ENCODE data around the gene KCTD7. TPM values are rescaled to one million over a fixed set of nuclear protein-coding genes. Genes with fewer than 3 reads are reported as not detected.
A peak's percentile ranks its signal among the peaks of the same experiment; 100 is the strongest.
"Not testable (repeated sequence)": the region's sequence is repeated elsewhere in the genome, so short reads cannot be mapped to it uniquely, and the experiment has no call there.

KCTD7 gene
- total RNA-seq, 1 donor from 2014 or later: 9.2 TPM

- Histone ChIP-seq H3K4me3 (no peak overlapping the region), H3K4me1 (peaks cover 6% of the 10 kb centered on the region), H3K79me2 (ENCODE audit: low read depth) (peaks cover 100% of the 10 kb centered on the region), H3F3A (ENCODE audit: low read depth) (no peaks in the 10 kb centered on the region), H3K27me3 (no peaks in the 10 kb centered on the region), H3K9ac (no peak overlapping the region), H4K20me1 (ENCODE audit: low read depth) (peaks cover 86% of the 10 kb centered on the region), H3K9me3 (ENCODE audit: low read depth) (no peaks in the 10 kb centered on the region), H3K4me2 (no peak overlapping the region), H2AFZ (replicated peaks) (no peak overlapping the region), H3K36me3 (no peaks in the 10 kb centered on the region), H3K27ac (no peak overlapping the region)
- Mint-ChIP-seq H3K27me3 (ENCODE audit: insufficient read depth, low read depth) (peaks cover 4% of the 10 kb centered on the region), H3K4me1 (peaks cover 20% of the 10 kb centered on the region), H3K9me3 (no peaks in the 10 kb centered on the region), H3K4me3 (no peak overlapping the region), H3K27ac (no peak overlapping the region), H3K36me3 (peaks cover 24% of the 10 kb centered on the region)
- TF ChIP-seq CTCF (IDR thresholded peaks at IDR 0.05): no peak
- TF ChIP-seq EZH2phosphoT487 (IDR thresholded peaks at IDR 0.05): no peak
- TF ChIP-seq EZH2 (IDR thresholded peaks at IDR 0.05): no peak
- no peak for DNase-seq (ENCODE audit: low spot score)
Observed at GRCh38 chr7:66586181-66586580, 42.5 kb upstream of the KCTD7 start.

GRCh38 chr7:66588226-66588625 is 40.5 kb upstream of the KCTD7 start:
- not testable (repeated sequence) for H3K4me3 Mint-ChIP-seq; H3K9ac ChIP-seq; H3K9me3 ChIP-seq (ENCODE audit: low read depth); H3K4me2 ChIP-seq; H3K4me3 ChIP-seq; H2AFZ ChIP-seq (replicated peaks); H3K9me3 Mint-ChIP-seq; H3K4me1 ChIP-seq; H3F3A ChIP-seq (ENCODE audit: low read depth); H3K36me3 ChIP-seq; H3K27me3 ChIP-seq; H3K27ac Mint-ChIP-seq; H3K27me3 Mint-ChIP-seq (ENCODE audit: insufficient read depth, low read depth); DNase-seq (ENCODE audit: low spot score); H3K27ac ChIP-seq
- peaks cover 98% of the 10 kb centered on the region for H3K79me2 ChIP-seq (ENCODE audit: low read depth)
- Mint-ChIP-seq H3K4me1 (peaks cover 28% of the 10 kb centered on the region), H3K36me3 (peaks cover 13% of the 10 kb centered on the region)
- peaks cover 82% of the 10 kb centered on the region for H4K20me1 ChIP-seq (ENCODE audit: low read depth)

- H4K20me1 ChIP-seq (ENCODE audit: low read depth): peaks cover 74% of the 10 kb centered on the region
- H3K27ac Mint-ChIP-seq: peak overlapping the region; percentile 5
- H3K79me2 ChIP-seq (ENCODE audit: low read depth): peaks cover 90% of the 10 kb centered on the region
- not testable (repeated sequence) for H3K9me3 Mint-ChIP-seq; H3K4me3 ChIP-seq; H3K27me3 ChIP-seq; DNase-seq (ENCODE audit: low spot score); H2AFZ ChIP-seq (replicated peaks); H3K27me3 Mint-ChIP-seq (ENCODE audit: insufficient read depth, low read depth); H3K4me2 ChIP-seq; H3K9me3 ChIP-seq (ENCODE audit: low read depth); H3K27ac ChIP-seq; H3K36me3 Mint-ChIP-seq; H3K4me1 ChIP-seq; H3K36me3 ChIP-seq; H3K9ac ChIP-seq; H3F3A ChIP-seq (ENCODE audit: low read depth)
- peak overlapping the region; percentile 7 for H3K4me3 Mint-ChIP-seq
- peaks cover 28% of the 10 kb centered on the region for H3K4me1 Mint-ChIP-seq
Observed at GRCh38 chr7:66588856-66589570, 39.7 kb upstream of the KCTD7 start.

DNA sequence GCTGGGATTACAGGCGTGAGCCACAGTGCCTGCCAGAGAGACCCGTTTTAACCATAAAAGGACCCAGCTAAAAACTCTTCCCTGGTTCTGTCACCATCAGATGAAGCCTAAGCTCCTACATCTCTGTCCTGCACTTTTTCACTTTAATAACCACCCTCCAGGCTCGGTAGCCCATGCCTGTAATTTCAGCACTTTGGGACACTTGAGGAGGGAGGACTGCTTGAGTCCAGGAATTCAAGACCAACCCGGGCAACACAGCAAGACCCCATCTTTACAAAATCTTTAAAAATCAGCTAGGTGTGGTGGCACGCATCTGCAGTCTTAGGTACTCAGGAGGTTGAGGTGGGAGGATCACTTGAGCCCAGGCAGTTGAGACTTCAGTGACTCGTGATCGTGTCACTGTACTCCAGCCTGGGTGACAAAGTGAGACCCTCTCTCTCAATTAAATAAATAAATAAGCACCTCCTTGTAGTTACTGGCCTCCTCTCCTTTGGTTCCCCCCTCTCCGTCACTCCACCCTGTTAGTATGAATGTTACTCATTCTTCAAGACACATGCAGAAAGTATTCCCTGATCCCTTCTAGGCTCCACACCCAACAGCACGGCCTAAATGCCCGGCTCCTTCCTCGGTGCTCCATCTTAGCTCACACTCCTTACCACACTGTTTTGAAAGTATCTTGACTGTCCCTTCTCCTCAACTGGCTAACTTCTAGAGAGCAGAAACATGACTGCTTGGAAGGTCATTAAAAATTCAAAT is 38.2 kb upstream of the KCTD7 start:
- DNase-seq (ENCODE audit: low spot score); H3K27ac ChIP-seq; H3K27me3 ChIP-seq; H2AFZ ChIP-seq (replicated peaks); H3F3A ChIP-seq (ENCODE audit: low read depth); H3K4me1 ChIP-seq; H3K36me3 Mint-ChIP-seq; H3K9me3 ChIP-seq (ENCODE audit: low read depth); H3K9me3 Mint-ChIP-seq; H3K36me3 ChIP-seq: not testable (repeated sequence)
- Histone ChIP-seq H3K79me2 (ENCODE audit: low read depth) (peaks cover 76% of the 10 kb centered on the region), H3K9ac (peak overlapping the region; percentile 93), H3K4me2 (peak overlapping the region; percentile 87), H3K4me3 (peak overlapping the region; percentile 87), H4K20me1 (ENCODE audit: low read depth) (peaks cover 61% of the 10 kb centered on the region)
- Mint-ChIP-seq H3K27ac (peak overlapping the region; percentile 78), H3K4me1 (peaks cover 28% of the 10 kb centered on the region), H3K27me3 (ENCODE audit: insufficient read depth, low read depth) (peaks cover 10% of the 10 kb centered on the region), H3K4me3 (peak overlapping the region; percentile 96)

DNA sequence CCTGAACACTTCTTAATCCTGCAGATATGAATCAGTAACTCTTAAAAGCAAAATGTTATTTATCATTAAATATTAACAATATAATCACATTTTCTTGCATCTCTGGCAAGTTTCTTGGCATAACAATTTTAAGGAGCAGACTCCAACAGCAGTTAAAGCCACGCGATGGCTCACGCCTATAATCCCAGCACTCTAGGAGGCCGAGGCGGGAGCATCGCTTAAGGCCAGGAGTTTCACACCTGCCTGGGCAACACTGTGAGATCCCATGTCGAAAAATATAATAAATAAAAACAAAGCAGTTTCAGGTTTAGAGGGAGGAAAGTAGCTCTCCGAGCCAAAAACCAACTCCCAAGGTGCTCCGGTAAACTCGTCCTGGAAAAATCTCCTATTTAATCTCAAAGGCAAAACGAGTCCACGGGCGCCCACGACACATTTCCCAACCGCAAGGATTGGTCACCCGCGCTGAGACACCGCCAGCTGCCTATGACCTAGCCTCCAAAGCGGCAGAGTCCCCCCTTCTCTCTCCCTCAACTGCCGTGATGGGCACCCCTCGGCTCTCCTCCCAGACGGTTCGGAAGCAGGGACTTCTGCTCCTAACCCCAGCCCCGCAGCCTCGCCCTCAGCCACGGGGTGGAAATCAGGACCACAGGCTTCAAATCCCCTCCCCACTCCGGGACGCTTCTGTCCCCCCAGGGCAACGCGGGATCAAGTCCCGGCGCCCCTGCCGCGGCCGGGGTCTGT is 37.5 kb upstream of the KCTD7 start:
- not testable (repeated sequence) for H3K9me3 Mint-ChIP-seq; H3K4me1 ChIP-seq; H2AFZ ChIP-seq (replicated peaks); H3K36me3 ChIP-seq; H3K9me3 ChIP-seq (ENCODE audit: low read depth); H3F3A ChIP-seq (ENCODE audit: low read depth); H3K27me3 ChIP-seq; H3K36me3 Mint-ChIP-seq
- Histone ChIP-seq H3K79me2 (ENCODE audit: low read depth) (peaks cover 68% of the 10 kb centered on the region), H3K27ac (peak overlapping the region; percentile 96), H4K20me1 (ENCODE audit: low read depth) (peaks cover 54% of the 10 kb centered on the region), H3K4me3 (peak overlapping the region; percentile 87), H3K4me2 (peak overlapping the region; percentile 87), H3K9ac (peak overlapping the region; percentile 93)
- peak; percentile 20 for DNase-seq (ENCODE audit: low spot score)
- peak overlapping the region; percentile 78 for H3K27ac Mint-ChIP-seq
- H3K4me1 Mint-ChIP-seq: peaks cover 28% of the 10 kb centered on the region
- peak overlapping the region; percentile 96 for H3K4me3 Mint-ChIP-seq
- H3K27me3 Mint-ChIP-seq (ENCODE audit: insufficient read depth, low read depth): peaks cover 10% of the 10 kb centered on the region

Measured in neural progenitor cell (in vitro differentiated cells).